HG02571 (cell line): ENCODE data around the gene SBNO2.
"Not testable (repeated sequence)": the region's sequence is repeated elsewhere in the genome, so short reads cannot be mapped to it uniquely, and the experiment has no call there.

Experiments
- ATAC-seq: cut with Tn5 transposase; IDR thresholded peaks from one replicate; pipeline ENCODE4 v1.9.1; 2021; ENCODE audit warnings: mild to moderate bottlenecking, moderate library complexity; ENCODE audit not compliant: unreplicated experiment

The SBNO2 gene

GRCh38 chr19:1210227-1210538, 36.1 kb upstream of the SBNO2 start:
- ATAC-seq: no peak

GRCh38 chr19:1208830-1209229, 34.8 kb upstream of the SBNO2 start:
- ATAC-seq: not testable (repeated sequence)

GRCh38 chr19:1206864-1207450, 32.9 kb upstream of the SBNO2 start:
- no peak for ATAC-seq

GRCh38 chr19:1206150-1206863, 32.2 kb upstream of the SBNO2 start:
- ATAC-seq: no peak

- peak; percentile 84 for ATAC-seq
Measured at GRCh38 chr19:1205114-1206099, 31.3 kb upstream of the SBNO2 start, which contains the start of gene STK11. TSS of gene STK11 (plus strand) at chr19:1205778. CDS start at chr19:1206914, 1,136 bp downstream.

GRCh38 chr19:1200614-1201013, 26.5 kb upstream of the SBNO2 start:
- ATAC-seq: not testable (repeated sequence)

- ATAC-seq: no peak
Measured at GRCh38 chr19:1199531-1199930, 25.5 kb upstream of the SBNO2 start.

GRCh38 chr19:1189419-1189818, 15.4 kb upstream of the SBNO2 start:
- ATAC-seq: no peak

- ATAC-seq: no peak
Measured at GRCh38 chr19:1183543-1184172, 9.6 kb upstream of the SBNO2 start.

GRCh38 chr19:1182727-1183126, 8.7 kb upstream of the SBNO2 start:
- no peak for ATAC-seq

GRCh38 chr19:1182068-1182467, 8.0 kb upstream of the SBNO2 start:
- no peak for ATAC-seq

GRCh38 chr19:1181606-1182005, 7.5 kb upstream of the SBNO2 start:
- ATAC-seq: no peak

GRCh38 chr19:1177322-1178114, 3.5 kb upstream of the SBNO2 start:
- ATAC-seq: no peak

- no peak for ATAC-seq
Measured at GRCh38 chr19:1173159-1173844, 766 bp downstream of the SBNO2 start.

- ATAC-seq: no peak
Measured at GRCh38 chr19:1172353-1173158, 1.5 kb downstream of the SBNO2 start.

GRCh38 chr19:1171755-1172352, 2.2 kb downstream of the SBNO2 start:
- ATAC-seq: no peak

- ATAC-seq: no peak
Measured at GRCh38 chr19:1170938-1171754, 2.9 kb downstream of the SBNO2 start.
